Measurements from ENCODE around the gene ADARB2.

The ADARB2 gene

DNA sequence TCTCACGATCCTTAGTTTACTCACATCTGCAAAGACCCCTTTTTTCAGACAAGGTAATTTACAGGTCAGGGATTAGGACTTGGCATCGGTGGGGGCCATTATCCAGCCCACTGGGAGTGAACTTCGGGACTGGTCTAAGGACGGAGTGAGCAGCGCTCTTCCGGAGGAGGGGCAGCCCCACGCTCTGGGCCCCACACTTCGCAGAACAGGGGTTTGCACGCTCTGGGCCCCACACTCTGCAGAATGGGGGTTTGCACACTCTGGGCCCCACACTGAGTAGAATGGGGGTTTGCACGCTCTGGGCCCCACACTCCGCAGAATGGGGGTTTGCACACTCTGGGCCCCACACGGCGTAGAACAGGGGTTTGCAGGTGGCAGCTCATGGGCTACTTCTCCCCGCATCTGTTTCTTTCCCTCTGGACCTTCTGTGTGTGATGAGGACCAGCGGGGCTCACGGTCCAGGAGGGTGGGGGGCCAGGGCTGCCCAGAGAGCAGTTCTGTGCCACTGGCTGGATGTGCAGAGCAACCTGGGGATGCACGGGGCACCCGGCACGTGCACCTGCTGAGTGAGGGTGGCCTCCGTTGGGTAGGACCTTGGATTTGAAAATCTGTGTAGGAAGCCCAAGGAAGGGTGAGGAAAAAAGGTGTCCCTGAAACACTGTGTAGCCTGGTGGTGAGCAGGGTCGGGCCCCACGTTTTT lies 546.4 kb downstream of the ADARB2 start:
- no peak for DNase-seq

DNA sequence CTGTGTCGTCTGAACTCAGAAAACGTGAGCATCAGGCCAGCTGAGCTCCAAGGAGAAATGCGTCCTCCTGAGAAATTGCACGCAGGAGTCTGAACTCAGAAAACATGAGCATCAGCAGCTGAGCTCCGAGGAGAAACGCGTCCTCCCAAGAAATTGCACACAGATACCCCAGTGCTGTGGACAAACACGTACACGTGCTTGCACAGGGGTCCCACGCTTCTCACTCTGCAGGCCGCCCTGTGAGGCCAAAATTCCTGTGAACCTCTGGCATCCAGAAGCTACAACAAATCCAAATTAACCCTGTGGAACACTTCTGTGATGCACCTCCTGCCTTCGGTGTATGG lies 547.3 kb downstream of the ADARB2 start:
- DNase-seq, result no peak

DNA sequence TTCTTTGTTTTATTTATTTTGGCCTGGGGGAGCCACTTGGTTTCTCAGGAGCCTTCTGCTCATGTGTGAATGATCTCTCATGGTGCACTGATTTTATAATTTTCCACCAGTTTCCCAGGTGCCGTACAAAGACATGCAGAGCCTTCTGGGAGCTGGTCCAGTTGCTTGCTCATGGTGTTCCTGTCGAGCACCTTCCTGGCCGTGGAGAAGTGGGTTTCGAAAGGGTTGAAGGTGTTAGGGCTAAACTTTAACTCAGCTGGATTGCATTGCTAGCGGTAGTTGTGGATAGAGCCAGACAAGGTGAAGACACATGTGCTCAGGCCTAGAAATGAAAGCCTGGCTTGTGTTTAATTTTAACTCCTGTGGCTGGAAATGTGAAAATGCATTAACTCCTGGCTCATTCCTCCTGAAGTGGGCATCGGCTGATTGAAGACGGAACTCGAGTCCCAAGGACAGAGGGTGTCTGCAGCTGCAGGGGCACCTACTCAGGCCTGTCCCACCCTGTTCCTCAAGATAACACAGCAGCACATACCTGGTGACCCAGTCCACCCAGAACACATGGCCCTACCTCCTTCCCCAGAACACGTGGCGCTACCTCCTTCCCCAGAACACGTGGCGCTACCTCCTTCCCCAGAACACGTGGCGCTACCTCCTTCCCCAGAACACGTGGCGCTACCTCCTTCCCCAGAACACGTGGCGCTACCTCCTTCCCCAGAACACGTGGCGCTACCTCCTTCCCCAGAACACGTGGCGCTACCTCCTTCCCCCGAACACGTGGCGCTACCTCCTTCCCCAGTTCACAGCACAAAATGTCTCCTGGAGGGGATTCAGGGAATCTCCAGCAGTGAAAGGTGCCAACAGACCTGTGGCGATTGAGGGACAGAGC lies 547.9 kb downstream of the ADARB2 start:
- no peak for DNase-seq

DNA sequence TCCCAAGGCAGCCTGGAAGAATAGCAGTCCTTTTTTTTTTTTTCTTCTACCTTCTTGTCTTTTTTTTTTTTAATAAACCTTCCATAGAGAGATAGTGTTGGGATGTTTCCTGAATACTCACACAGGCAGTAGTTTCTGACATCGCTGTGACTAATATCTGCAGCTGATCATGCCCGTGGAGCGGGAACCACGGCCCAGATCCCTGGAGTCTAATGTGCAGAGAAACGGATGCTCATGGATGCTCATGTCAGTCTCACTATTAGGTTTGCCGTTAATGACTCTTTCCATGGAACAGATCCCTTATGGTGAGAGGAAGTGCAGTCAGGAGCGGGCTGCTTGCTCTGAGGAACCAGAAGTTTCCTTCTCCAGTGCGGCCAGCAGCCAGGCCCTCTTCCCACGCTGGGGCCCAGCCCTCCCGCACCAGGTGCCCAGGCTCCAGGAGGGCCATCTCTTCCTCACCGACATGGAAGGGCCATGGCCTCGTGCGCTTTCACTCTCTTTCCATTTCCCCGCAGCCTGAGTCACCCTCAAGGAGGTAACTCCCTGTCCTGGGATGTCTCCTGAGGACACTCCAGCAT lies 548.7 kb downstream of the ADARB2 start:
- no peak for DNase-seq

DNA sequence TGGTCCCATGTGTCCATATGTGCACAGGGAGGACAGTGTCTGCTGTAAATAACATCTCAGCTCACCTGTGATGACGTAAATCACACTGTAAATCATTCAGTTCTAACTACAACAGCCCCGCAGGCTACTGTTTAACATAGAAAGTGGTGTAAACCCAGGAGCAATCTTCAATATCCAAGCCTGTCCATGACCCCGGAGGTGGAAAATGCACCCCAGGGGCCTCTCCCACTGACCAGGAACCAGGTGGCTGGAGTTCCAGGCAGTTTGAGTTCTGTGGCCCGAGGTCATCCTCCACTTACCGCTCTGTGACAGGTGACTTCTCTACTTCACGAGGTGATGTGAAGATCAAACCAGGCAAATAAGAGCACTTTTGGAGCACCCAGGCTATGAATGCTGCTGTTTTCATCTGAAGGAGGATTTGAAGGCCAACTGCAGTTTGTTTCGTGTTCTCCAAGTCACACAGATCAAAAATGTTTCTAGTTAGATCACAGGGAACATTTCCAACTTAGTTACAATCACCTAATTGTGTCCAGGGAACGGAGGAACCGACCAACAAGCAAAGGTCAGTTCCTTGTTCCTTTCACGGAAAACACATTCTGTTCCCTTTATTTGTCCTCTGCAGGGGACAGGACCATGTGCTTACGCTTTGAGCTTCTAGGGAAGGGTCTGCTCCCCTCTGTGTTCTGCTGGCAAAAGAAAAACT lies 549.3 kb downstream of the ADARB2 start:
- DNase-seq, result no peak

DNA sequence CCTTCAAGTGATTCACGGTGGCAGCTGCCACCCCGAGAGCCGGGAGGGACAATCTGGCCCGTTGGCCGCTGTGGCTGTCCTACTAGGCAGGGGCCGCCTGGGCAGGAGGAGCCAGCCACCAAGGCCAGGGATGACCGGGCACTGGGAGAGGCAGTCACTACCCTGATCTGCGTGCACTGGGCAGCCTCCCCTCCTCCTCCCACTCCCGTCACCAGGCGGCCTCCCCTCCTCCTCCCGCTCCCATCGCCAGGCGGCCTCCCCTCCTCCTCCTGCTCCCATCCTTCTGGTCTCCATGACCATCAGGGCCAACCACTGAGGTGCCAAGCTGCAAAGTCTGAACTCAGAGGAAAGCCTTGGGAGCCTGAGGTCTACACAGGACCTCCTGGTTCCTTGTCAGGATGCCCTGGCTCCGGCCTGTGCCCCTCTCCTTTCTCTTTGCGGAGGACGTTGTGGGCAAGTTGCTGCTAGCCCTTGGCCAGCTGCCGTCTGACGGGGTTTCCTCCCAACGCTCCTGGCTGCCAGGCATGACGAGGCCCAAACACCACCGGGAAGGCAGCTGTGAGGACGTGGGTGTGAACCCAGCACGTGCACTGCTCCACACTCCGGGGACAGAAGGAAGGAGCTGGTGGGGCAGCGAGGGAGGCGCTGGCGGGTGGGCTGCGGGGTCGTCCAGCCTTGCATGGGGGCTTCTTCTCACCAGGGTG lies 550.0 kb downstream of the ADARB2 start:
- no peak for DNase-seq

DNA sequence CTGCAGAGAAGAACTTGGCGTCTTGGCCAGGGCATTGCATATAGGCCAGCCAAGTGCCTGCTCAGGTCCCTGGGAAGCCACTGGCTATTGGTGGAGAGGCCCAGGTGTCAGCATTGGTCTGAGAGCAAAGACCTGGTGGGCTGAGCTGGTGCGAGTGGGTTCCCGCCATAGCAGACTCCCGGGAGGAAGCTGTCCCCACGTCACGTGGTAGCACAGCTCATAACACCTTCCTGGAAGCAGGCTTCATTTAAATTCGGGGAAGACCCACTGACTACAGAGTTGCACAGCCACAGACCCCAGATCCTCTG lies 550.7 kb downstream of the ADARB2 start:
- no peak for DNase-seq

DNA sequence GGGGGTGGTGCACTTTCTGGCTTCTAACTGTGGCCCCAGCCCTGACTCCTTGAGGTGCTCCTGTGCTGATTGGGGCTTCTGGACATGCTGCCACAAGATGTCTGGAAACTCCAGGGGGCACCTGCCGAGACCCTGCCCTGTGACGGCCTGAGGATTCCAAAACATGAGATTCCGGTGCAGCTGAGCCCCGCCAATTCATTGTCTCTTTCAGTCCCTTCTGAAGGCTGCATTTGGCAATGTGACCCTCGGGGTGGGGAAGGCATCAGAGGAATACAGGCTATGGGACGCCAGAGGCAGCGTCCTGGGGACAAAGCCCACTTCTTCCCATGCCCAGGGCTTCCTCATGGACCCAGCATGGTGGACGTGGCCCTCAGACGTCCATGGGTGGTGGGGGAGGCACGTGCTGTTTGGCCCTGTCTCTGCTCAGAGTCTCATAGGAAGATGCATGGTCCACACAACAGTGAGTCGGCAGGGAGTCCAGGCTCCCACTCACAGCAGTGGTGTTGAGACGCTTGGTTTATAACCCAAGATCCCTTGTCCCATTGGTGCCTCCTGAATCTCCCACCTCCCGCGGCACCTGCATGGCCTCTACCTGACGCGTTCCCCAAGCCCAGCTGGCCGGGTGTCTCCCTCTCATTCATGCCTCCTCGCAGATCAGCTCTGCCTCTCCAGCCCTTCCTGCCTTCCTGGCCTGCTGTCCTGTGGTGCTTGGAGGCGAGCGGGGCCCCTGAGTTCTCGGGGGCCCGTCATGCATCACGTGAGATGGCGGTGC lies 551.2 kb downstream of the ADARB2 start:
- DNase-seq, result no peak

DNA sequence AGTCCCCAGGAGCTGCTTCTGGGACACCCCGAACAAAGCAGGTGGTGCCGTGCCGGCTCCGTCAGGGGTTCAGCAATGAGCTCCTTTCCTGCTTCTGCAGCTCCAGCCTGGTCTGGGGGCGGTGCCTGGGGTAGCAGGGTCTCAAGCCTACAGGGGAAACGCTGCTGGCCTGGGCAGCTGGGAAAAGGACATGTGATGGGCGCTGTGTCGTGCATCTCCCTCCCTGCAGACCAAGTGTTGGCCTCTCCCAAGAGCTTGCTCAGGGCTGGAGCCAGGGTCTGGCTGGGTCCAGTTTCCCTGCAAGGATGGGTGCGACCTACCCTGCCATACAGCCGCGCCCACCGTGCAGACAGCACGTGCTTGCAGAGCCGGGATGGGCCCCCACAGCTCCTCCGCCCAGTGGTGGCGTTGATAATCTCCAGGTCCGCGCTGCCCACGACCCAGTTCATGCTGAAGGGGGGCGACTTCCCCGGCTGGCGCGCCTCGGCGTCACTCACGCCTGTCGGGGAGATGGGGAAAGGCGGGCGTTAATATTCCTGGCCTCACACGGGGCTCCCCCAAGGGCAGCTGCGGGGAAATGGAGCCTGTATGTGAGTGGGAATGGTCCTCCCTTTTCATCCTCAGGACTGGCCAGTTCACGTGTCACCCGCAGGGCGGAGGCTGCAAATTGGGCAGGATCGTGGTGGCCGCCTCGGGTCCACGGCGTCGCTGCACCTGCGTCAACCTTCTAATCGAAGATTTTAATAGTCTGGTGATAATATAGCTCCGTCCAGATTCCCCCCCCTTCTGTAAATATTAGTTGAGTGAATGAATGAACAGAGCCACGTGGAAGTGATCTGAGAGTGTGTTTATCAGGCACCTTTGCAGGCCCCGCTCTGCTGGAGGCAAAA lies 552.5 kb downstream of the ADARB2 start:
- no peak for DNase-seq

DNA sequence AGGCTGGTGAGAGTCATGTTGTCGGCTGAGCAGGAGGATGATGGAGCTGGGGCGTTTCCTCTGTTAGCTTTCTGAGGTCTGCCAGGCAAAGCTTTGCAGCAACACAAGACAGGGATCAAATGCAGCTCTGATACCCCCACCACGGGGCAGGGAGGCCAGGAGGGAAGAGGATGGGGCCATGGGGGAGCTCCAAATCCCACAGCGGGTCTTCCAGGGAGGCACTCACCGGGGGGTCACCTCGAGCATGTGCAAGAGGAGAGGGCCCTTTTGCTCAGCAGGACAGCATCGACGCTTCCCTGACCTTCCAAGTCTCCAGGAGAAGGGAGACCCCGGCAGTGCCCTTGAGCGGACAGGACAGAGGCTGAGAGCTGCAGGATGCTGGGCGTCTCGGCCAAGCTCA lies 553.6 kb downstream of the ADARB2 start:
- DNase-seq, result no peak

DNA sequence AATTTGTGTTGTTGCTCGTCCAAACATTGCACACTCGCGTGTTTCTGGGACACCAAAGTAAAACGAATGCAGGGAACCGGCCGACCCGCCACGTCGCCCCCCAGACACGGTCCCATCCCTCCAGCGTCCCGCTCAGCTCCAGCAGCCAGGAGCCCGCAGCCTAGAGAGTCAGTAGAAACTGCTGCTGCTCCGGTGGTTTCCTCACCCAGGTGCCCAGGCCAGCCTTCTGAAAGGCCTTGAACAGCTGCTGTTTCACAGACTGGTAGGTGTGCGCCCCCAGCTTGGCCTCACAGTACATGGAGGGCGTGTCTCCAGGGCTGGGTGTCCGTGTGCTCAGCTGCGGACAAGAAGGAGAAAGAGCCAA lies 554.3 kb downstream of the ADARB2 start:
- DNase-seq, result no peak

DNA sequence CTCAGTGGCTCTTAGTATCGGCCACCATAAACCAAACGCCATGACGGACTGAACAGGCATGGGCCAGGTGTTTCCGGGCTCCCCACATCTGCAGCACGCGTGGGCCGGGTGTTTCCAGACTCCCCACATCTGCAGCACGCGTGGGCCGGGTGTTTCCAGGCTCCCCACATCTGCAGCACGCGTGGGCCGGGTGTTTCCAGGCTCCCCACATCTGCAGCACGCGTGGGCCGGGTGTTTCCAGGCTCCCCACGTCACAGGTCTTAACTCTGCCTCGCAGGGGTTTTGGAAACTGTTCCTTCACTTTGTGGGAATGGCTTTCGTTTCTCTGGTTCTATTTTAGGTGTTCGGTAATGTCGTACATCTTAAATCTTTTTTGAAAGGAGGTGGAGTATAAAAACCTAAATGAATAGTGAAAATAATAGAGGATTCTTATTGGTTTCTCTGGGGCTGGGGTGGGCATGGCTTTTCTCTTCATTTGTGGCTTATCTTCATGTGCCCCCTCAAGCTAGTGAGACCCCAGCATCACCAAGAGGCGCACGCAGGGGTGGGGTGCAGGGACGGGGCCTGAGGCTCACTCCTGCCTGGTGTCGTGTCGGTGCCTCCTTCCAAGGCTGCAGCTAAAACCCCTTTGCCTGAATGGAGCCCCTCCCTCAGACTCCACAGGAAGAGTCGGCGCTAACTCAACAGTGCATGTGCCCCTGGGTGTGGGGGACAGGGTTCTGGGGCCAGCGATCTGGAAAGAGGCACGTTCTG lies 554.9 kb downstream of the ADARB2 start:
- DNase-seq, result no peak

DNA sequence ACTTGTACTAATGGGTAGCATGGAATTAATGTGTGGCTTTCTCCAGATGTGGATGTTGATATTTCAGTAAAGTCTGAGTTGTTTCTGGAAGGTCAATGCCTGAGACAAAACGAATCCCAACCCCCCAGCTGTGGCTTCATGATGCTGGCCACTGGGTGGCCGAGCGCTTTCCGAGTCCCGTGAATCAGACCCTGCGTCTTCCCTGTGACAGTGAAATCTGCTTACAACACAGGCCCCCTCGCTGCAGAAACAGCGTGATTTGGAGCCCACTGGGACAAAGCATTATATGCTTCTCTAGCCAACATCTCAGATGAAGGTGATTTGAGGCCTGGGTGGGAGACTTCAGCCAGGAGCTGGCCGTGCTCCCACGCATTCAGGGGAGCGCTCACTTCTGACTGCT lies 556.5 kb downstream of the ADARB2 start:
- no peak for DNase-seq

DNA sequence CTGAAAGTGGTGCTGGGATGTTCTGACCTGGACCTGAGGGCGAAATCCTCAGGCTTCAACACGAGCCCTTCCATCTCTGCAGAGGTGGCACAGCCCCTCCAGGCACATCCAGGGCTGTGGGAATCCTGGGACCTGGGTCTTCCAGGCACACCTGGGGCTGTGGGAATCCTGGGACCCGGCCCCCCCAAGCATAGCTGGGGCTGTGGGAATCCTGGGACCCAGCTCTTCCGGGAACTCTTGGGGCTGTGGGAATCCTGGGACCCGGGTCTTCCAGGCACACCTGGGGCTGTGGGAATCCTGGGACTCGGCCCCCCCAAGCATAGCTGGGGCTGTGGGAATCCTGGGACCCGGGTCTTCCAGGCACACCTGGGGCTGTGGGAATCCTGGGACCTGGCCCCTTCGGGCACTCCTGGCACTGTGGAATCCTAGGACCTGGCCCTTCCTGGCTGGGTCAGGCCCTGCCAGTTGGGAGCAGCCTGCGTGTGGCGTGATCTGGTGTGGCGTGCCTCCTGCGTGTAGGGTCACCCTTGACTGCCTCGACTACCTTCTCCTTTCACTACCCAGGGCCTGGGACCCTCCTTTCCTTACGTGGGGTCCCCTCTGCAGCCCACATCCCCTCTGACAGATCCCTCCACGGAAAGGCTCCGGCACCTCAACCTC lies 557.1 kb downstream of the ADARB2 start:
- DNase-seq, result no peak

DNA sequence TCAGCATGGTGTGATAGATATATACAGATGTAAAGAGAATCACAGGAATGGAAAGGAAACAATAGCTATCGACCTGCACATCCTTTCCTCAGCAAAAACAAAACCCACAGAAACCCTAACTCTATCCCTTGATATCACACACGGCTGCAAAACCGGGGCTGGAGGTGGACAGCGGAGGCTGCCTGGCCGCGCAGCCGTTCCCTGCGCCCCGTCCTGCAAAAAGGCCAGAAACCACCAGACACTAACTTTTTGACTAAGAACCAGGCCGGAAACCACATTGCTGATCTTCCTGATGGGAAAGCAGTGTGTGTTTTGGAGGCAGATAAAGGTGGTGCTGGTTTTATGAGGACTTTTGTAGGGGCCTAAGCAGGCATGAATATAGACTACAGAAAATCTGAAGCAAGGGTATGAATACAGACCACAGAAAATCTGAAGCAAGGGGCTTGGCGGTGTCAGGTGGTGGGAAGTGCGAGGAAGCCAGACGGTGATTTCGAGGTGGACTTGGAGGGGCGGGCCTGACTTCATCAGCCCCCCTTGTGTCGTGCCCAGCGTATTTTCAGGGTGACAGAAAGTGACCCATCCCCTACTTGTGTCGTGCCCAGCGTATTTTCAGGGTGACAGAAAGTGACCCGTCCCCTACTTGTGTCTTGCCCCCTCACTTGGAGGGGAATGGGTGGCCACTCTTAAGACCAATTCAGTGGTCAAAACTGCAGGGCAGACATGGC lies 557.8 kb downstream of the ADARB2 start:
- DNase-seq, result no peak

DNA sequence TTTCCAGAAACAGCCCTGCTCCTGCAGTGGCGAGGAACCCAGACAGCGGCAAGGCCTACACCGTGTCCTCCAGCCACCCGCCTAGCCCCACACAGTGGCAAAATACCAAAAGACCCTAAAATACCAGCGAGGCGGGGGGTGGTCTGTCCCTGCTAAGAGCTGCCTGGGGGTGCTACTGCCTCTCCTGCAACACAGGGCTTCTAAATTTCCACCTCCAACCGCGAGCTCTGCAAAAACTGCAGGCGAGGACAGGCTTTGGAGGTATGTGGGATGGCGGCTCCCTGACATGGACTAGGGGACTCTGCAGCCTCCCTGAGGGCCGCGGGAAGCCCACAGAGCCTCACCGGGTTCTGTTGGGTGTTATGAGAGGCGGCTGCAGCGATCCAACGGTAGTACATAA lies 558.8 kb downstream of the ADARB2 start:
- no peak for DNase-seq

DNA sequence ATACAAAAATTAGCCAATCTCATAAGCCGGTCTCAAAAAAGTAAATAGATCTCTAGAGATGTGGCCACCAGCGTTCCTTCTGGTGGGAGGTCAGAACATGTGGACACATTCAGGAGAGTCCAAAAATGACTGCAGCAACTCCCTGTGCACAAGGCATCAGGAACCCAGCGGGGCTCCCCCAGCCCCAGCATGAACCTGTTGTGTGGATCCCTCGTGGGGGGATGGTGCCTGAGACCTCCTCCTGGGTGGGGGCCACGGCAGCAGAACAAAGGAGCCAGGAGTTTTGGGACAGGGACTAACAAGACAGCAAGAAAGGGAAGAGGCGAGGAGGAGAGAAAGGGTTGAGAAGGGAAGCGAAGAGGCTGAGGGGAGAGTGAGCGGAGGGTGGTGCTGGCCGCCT lies 559.4 kb downstream of the ADARB2 start:
- DNase-seq, result no peak

DNA sequence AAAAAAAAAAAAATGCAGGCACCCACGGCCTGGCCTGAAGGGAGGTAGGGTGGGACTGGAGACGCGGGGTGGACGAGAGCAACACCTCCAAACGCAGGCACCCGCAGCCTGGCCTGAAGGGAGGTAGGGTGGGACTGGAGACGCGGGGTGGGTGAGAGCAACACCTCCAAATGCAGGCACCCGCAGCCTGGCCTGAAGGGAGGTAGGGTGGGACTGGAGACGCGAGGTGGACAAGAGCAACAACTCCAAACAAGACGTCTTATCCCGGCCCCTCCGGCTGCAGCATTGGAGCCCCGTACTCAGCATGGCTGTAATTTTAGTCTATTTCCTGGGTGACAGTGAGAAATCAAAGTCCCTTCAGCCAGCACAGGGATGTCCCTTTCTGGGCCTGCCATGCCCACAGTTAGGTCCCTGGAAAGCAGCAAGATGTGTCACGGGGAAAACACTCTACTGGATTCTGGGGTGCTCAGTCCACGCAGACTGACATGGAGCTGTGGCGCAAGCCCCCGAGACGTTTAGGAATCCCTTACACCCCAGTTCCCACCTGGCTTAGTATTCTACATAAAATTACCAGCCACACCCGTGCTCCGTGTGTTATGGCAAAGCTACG lies 561.3 kb downstream of the ADARB2 start:
- no peak for DNase-seq

DNA sequence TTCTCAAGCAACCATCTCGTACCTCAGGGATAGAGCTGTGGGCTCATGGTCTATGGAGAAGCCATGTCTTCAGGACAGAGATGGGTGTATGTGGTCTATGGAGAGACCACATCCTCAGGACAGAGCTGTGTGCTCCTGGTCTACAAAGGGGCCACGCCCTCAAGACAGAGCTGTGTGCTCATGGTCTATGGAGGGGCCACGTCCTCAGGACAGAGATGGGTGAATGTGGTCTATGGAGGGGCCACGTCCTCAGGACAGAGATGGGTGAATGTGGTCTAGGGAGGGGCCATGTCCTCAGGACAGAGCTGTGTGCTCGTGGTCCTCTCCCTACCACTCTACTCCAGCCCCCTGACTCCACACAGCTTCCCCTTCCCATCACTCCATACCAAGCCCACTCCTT lies 563.3 kb downstream of the ADARB2 start:
- DNase-seq, result no peak

Data from stimulated activated CD4-positive, alpha-beta T cell treated with anti-CD3 and anti-CD28 coated beads, Interleukin-1b, Interleukin-23, amount 100 ng/mL, for 48 hours (primary cell).